ENCODE results near the gene APP. TPM values are rescaled to one million over a fixed set of nuclear protein-coding genes. Genes with fewer than 3 reads are reported as not detected.

The APP gene
- total and polyA plus RNA-seq, 10 of the 15 experiments (the other 5 are each of a cell fraction or from before 2014, with no cell fraction given), result 8.8 to 94.9 (median 51.0) TPM

GRCh38 chr21:25845729-25846256, 324.8 kb downstream of the APP start (continued):
- TF ChIP-seq EP300 (IDR thresholded peaks at IDR 0.05; ENCODE audit: borderline replicate concordance in 1 of 2, control insufficient read depth in 1 of 2, low read depth in 2 of 2, low read length in 2 of 2) (no peak), ZNF274 (IDR thresholded peaks at IDR 0.05; ENCODE audit: insufficient read depth, insufficient read length) (no peak), MYC (IDR thresholded peaks at IDR 0.05; ENCODE audit: insufficient read depth, insufficient read length, insufficient replicate concordance, low read length, severe bottlenecking) (no peak), NFIC (IDR thresholded peaks at IDR 0.05; ENCODE audit: low read depth, low read length) (peak; percentile 82; the same call in 1 of the 2 replicates), ZBTB4 (CRISPR knock-in tag; IDR thresholded peaks at IDR 0.05) (no peak), CEBPB (IDR thresholded peaks at IDR 0.05; ENCODE audit: borderline replicate concordance in 1 of 2, low read depth in 2 of 2, low read length in 2 of 2) (no peak), ETV6 (conservative IDR thresholded peaks at IDR 0.05 in 1 of 2, IDR thresholded peaks at IDR 0.05 in 1 of 2; ENCODE audit: borderline replicate concordance in 1 of 2, low read depth in 1 of 2) (peak in 1 of 2 experiments; percentile 18; a peak in 1 of 4 replicates), HDAC6 (IDR thresholded peaks at IDR 0.05; ENCODE audit: unreplicated experiment) (no peak), RUNX3 (IDR thresholded peaks at IDR 0.05; ENCODE audit: low read length) (peak; percentile 11; the same call in 1 of the 2 replicates), TAF1 (IDR thresholded peaks at IDR 0.05; ENCODE audit: borderline replicate concordance, low read depth, low read length) (no peak), ASH2L (IDR thresholded peaks at IDR 0.05; ENCODE audit: borderline replicate concordance, low read depth) (no peak), IRF4 (IDR thresholded peaks at IDR 0.05; ENCODE audit: low read depth, low read length) (0 out of 2 replicates have a peak, but pooled peaks have one; percentile 30), MEF2A (IDR thresholded peaks at IDR 0.05; ENCODE audit: insufficient read depth, low read depth, low read length) (no peak), ATF7 (IDR thresholded peaks at IDR 0.05; ENCODE audit: low read depth) (no peak), RAD51 (IDR thresholded peaks at IDR 0.05) (no peak), SPI1 (IDR thresholded peaks at IDR 0.05; ENCODE audit: borderline replicate concordance, insufficient read depth, low read depth, low read length) (peak; percentile 62), STAT3 (IDR thresholded peaks at IDR 0.05; ENCODE audit: low read depth, low read length) (no peak), CUX1 (IDR thresholded peaks at IDR 0.05; ENCODE audit: insufficient replicate concordance, low read depth, low read length) (no peak), NFYA (IDR thresholded peaks at IDR 0.05; ENCODE audit: borderline replicate concordance, low read depth, low read length) (no peak), POLR2A (IDR thresholded peaks at IDR 0.05; ENCODE audit: low read depth, low read length) (no peak), CHD4 (IDR thresholded peaks at IDR 0.05) (no peak), EZH2 (IDR thresholded peaks at IDR 0.05; ENCODE audit: borderline replicate concordance, control insufficient read depth, low read depth, low read length) (no peak)

Measured in GM12878 (cell line).